Glutamatergic neuron (in vitro differentiated cells): ENCODE measurements around the gene NTPCR. TPM values are rescaled to one million over a fixed set of nuclear protein-coding genes. Genes with fewer than 3 reads are reported as not detected.

Experiments
- DNase-seq: peaks from one replicate; pipeline ENCODE4 v3.0.0; 2022
- H3K27ac Mint-ChIP-seq: one replicate; pipeline ENCODE4 v1.8.0; 2020; ENCODE audit warnings: mild to moderate bottlenecking, mixed read lengths, inconsistent platforms; ENCODE audit not compliant: unreplicated experiment
- H3K27me3 Mint-ChIP-seq: one replicate; pipeline ENCODE4 v1.8.0; 2020; ENCODE audit warnings: mild to moderate bottlenecking, moderate library complexity, mixed read lengths, inconsistent platforms; ENCODE audit not compliant: unreplicated experiment
- H3K36me3 Mint-ChIP-seq: one replicate; pipeline ENCODE4 v1.8.0; 2020; ENCODE audit warnings: mild to moderate bottlenecking, mixed read lengths, inconsistent platforms; ENCODE audit not compliant: unreplicated experiment
- H3K4me1 Mint-ChIP-seq: one replicate; pipeline ENCODE4 v1.8.0; 2020; ENCODE audit warnings: mild to moderate bottlenecking, low read depth, mixed read lengths, inconsistent platforms; ENCODE audit not compliant: unreplicated experiment
- H3K4me3 Mint-ChIP-seq: one replicate; pipeline ENCODE4 v1.8.0; 2020; ENCODE audit warnings: mild to moderate bottlenecking, mixed read lengths, inconsistent platforms; ENCODE audit not compliant: unreplicated experiment
- H3K9me3 Mint-ChIP-seq: one replicate; pipeline ENCODE4 v1.8.0; 2020; ENCODE audit warnings: mild to moderate bottlenecking, moderate library complexity, mixed read lengths, inconsistent platforms; ENCODE audit not compliant: unreplicated experiment
- total RNA-seq: library from RNA; stranded (reverse); fragmentation: NEBNext Ultra II Directional; extraction: Animal tissue kit (Norgen Biotek cat#: 25700); gene quantifications from one replicate; pipeline ENCODE4 v1.2.1, GENCODE V29; 2021; ENCODE audit not compliant: unreplicated experiment
- TF ChIP-seq, protein P1 (sequence below): fragments of 200-600 bp; sonication (generic); IDR thresholded peaks from one replicate; pipeline ENCODE4 v1.5.0; 2021; ENCODE audit not compliant: partially characterized antibody, unreplicated experiment

NTPCR gene
- total RNA-seq, 1 donor from 2014 or later = 40.7 TPM

- Mint-ChIP-seq H3K27me3 (peaks cover 2% of the 10 kb centered on the region), H3K4me3 (no peak overlapping the region), H3K9me3 (peaks cover 2% of the 10 kb centered on the region), H3K27ac (no peak overlapping the region), H3K36me3 (no peaks in the 10 kb centered on the region), H3K4me1 (peaks cover 7% of the 10 kb centered on the region)
- no peak for DNase-seq
- TF ChIP-seq, protein P1, sequence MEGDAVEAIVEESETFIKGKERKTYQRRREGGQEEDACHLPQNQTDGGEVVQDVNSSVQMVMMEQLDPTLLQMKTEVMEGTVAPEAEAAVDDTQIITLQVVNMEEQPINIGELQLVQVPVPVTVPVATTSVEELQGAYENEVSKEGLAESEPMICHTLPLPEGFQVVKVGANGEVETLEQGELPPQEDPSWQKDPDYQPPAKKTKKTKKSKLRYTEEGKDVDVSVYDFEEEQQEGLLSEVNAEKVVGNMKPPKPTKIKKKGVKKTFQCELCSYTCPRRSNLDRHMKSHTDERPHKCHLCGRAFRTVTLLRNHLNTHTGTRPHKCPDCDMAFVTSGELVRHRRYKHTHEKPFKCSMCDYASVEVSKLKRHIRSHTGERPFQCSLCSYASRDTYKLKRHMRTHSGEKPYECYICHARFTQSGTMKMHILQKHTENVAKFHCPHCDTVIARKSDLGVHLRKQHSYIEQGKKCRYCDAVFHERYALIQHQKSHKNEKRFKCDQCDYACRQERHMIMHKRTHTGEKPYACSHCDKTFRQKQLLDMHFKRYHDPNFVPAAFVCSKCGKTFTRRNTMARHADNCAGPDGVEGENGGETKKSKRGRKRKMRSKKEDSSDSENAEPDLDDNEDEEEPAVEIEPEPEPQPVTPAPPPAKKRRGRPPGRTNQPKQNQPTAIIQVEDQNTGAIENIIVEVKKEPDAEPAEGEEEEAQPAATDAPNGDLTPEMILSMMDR = no peak
These were observed 46.3 kb upstream of the NTPCR start for GRCh38 chr1:232904131-232904530.

GRCh38 chr1:232904566-232904965 lies 45.8 kb upstream of the NTPCR start:
- H3K9me3 Mint-ChIP-seq = peaks cover 2% of the 10 kb centered on the region
- H3K4me1 Mint-ChIP-seq = peaks cover 9% of the 10 kb centered on the region
- no peak overlapping the region for H3K27ac Mint-ChIP-seq
- no peaks in the 10 kb centered on the region for H3K36me3 Mint-ChIP-seq
- DNase-seq = no peak
- TF ChIP-seq, protein P1 = no peak
- H3K4me3 Mint-ChIP-seq = no peak overlapping the region
- H3K27me3 Mint-ChIP-seq = peaks cover 5% of the 10 kb centered on the region

DNA sequence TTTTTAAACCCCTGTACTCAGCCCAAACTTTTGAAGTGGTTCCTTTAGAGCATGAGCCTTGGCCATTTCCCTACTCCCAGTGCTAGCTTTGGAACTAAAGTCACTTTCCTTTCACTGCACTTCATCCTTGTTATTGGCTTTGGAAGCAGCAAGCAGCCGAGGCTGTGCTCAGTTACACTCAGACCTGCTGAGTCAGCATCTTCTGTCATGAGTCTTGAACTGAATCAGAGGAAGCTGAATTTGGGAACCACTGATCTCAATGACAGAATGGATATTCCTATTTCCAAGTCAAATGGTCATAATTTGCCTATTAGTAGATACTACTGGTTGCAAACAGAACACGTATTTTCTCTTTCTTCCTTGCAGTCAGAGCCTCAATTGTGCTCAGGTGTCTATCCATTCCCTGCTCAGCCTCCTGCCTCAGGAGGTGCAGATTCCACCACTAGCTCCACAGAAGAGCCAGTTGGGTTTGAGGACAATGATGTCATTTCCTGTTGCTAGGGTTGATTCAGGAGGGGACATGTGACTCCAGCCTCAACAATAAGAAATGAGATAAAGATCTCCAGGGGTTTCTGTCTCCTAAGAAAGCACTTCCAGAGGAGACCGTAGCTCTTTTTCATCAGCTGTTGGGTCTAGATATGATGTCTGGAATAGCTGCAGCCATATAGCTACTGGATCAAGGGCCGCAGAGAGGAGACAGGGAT lies 44.9 kb upstream of the NTPCR start:
- no peak overlapping the region for H3K4me3 Mint-ChIP-seq
- H3K27me3 Mint-ChIP-seq = peaks cover 5% of the 10 kb centered on the region
- peaks cover 9% of the 10 kb centered on the region for H3K4me1 Mint-ChIP-seq
- DNase-seq = no peak
- H3K9me3 Mint-ChIP-seq = peaks cover 2% of the 10 kb centered on the region
- TF ChIP-seq, protein P1 = no peak
- H3K27ac Mint-ChIP-seq = no peak overlapping the region
- H3K36me3 Mint-ChIP-seq = no peaks in the 10 kb centered on the region

DNA sequence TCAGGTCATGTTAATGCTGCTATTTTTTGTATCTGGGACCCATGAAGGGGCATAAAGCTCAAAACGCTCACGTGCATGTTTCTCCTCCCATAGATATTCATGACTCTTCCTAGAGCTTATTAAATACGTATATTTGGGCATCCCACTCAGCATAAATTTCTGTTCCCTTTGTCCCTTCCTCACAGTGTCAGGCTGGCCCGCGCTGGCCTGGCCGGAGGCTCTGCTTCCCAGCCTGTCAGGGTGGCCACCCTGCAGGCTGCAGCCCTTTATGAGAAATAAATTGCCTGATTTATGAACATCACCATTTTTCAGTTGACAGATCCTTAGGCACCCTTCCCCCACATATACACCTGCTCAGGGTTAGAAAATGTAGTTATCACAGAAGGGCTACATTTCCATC lies 44.0 kb upstream of the NTPCR start:
- TF ChIP-seq, protein P1 = no peak
- Mint-ChIP-seq H3K4me3 (no peak overlapping the region), H3K36me3 (no peaks in the 10 kb centered on the region), H3K27ac (no peak overlapping the region), H3K9me3 (peaks cover 2% of the 10 kb centered on the region), H3K4me1 (peaks cover 6% of the 10 kb centered on the region), H3K27me3 (peaks cover 5% of the 10 kb centered on the region)
- no peak for DNase-seq

DNA sequence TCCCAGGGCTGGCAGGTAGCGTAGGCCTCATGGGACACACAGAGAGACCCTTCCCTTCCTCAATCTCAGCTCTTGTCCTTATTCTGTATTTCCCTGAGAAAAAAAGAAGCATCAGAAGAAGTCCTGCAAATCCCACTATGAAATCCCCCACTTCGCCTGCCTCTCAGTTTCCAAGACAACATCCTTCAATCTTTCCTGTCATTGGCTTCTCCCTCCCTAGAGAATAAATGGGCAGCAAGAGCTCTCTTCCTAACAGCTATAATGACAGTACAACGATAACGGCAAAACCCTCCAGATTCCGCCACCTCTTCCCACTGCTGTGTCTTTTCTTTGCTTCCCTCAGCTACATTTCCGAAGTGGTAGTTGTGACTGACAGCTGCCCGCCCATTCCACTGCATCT lies 41.6 kb upstream of the NTPCR start:
- no peak overlapping the region for H3K4me3 Mint-ChIP-seq
- TF ChIP-seq, protein P1 = no peak
- peaks cover 5% of the 10 kb centered on the region for H3K27me3 Mint-ChIP-seq
- H3K36me3 Mint-ChIP-seq = no peaks in the 10 kb centered on the region
- peaks cover 2% of the 10 kb centered on the region for H3K9me3 Mint-ChIP-seq
- no peak overlapping the region for H3K27ac Mint-ChIP-seq
- no peak for DNase-seq
- peaks cover 6% of the 10 kb centered on the region for H3K4me1 Mint-ChIP-seq
